Endothelial cell of umbilical vein (primary cell): ENCODE data around the gene SPTSSB. TPM values are rescaled to one million over a fixed set of nuclear protein-coding genes. Genes with fewer than 3 reads are reported as not detected.

Experiments
- BruUV-seq: library from RNA; stranded (reverse); fragments of 400-500 nt; replicated peaks from 2 replicates; lab custom pipeline; 2021; lab: Mats Ljungman, UMichigan
- CTCF ChIA-PET: fragments of 300-600, 350-600 bp; sonication (Branson Sonifier 250); formaldehyde crosslinking; loops from one replicate; lab custom pipeline; 2021; ENCODE audit warnings: antibody characterized with exemption, inconsistent platforms; lab: Charles Lee
- POLR2A ChIA-PET: fragments of 300-600, 350-600 bp; sonication (Branson Sonifier 250); formaldehyde crosslinking; loops from one replicate; lab custom pipeline; 2021; ENCODE audit warnings: antibody characterized with exemption, inconsistent platforms; lab: Charles Lee
- DNase-seq: peaks from one replicate; pipeline ENCODE4 v3.0.0-alpha.2; 2011; ENCODE audit warnings: low read depth, low spot score
- FAIRE-seq: peaks from 2 replicates; lab custom pipeline; 2011; peaks lifted over from hg19 to GRCh38; lab: Jason Lieb, UNC
- H2AFZ ChIP-seq: 2 replicates; pipeline ENCODE4 v1.6.0; 2012; ENCODE audit warnings: low read depth, low read length, control low read depth, inconsistent platforms
- H3K27ac ChIP-seq: 2 replicates; pipeline ENCODE4 v1.5.1; 2011; ENCODE audit warnings: low read depth, mild to moderate bottlenecking, control low read depth, low read length, moderate library complexity; ENCODE audit not compliant: insufficient read depth
- H3K27me3 ChIP-seq, 2 experiments: 2 replicates each; pipeline versions ENCODE4 v1.6.0 to v1.6.1; 2011; ENCODE audit warnings: low read length in 2 of 2, mixed read lengths in 1 of 2; ENCODE audit not compliant: control insufficient read depth in 2 of 2, insufficient read depth in 2 of 2
- H3K36me3 ChIP-seq, 2 experiments: 2 replicates in 1 of 2; 3 replicates in 1 of 2; pipeline ENCODE4 v1.5.1; 2011; ENCODE audit warnings: low read length in 2 of 2, mild to moderate bottlenecking in 1 of 2, moderate library complexity in 1 of 2; ENCODE audit not compliant: control insufficient read depth in 2 of 2, insufficient read depth in 2 of 2; ENCODE audit errors: extremely low read depth in 1 of 2
- H3K4me1 ChIP-seq: 3 replicates; pipeline ENCODE4 v1.5.1; 2011; ENCODE audit warnings: mild to moderate bottlenecking, low read length; ENCODE audit not compliant: control insufficient read depth, insufficient read depth; ENCODE audit errors: extremely low read depth
- H3K4me2 ChIP-seq: 2 replicates; pipeline ENCODE4 v1.6.1; 2011; ENCODE audit warnings: low read length, control low read depth, mixed read lengths; ENCODE audit not compliant: insufficient read depth
- H3K4me3 ChIP-seq, 3 experiments: fragments of 200-600 bp in 1 of 3; sonication (generic), shearing (Covaris generic) in 1 of 3; replicated peaks in 1 of 3; 2 replicates each; pipeline ENCODE4 v1.5.1; 2011 to 2016; ENCODE audit warnings: control low read depth in 3 of 3, low read length in 3 of 3, mild to moderate bottlenecking in 2 of 3, inconsistent platforms in 1 of 3, low read depth in 1 of 3, moderate library complexity in 1 of 3; ENCODE audit not compliant: insufficient read depth in 1 of 3
- H3K79me2 ChIP-seq: 2 replicates; pipeline ENCODE4 v1.6.0; 2012; ENCODE audit warnings: low read length, inconsistent platforms; ENCODE audit not compliant: control insufficient read depth, insufficient read depth
- H3K9ac ChIP-seq: replicated peaks from 2 replicates; pipeline ENCODE3; 2011; ENCODE audit warnings: low read length, control low read depth; ENCODE audit not compliant: insufficient read depth; ENCODE audit errors: extremely low read depth
- H3K9me1 ChIP-seq: replicated peaks from 3 replicates; pipeline ENCODE4 v1.6.0; 2011; ENCODE audit warnings: mild to moderate bottlenecking, low read length; ENCODE audit not compliant: control insufficient read depth, insufficient read depth; ENCODE audit errors: extremely low read depth
- H3K9me3 ChIP-seq: replicated peaks from 2 replicates; pipeline ENCODE4 v1.5.1; 2012; ENCODE audit warnings: low read length, inconsistent platforms; ENCODE audit not compliant: control insufficient read depth, insufficient read depth
- H4K20me1 ChIP-seq: replicated peaks from 2 replicates; pipeline ENCODE3; 2011; ENCODE audit warnings: mild to moderate bottlenecking, low read length; ENCODE audit not compliant: control insufficient read depth, insufficient read depth; ENCODE audit errors: extremely low read depth
- CTCF ChIP-seq, 2 donors: IDR thresholded peaks; 1 replicate in 1 of 2; 2 replicates in 1 of 2; pipeline ENCODE4 v1.5.1; 2011; ENCODE audit warnings: low read length in 2 of 2, mild to moderate bottlenecking in 2 of 2, moderate library complexity in 2 of 2, control low read depth in 1 of 2, inconsistent platforms in 1 of 2, low read depth in 1 of 2; ENCODE audit not compliant: insufficient read depth in 1 of 2; ENCODE audit errors: extremely low read depth in 1 of 2
- EZH2 ChIP-seq: IDR thresholded peaks from 2 replicates; pipeline ENCODE4 v1.6.1; 2012; ENCODE audit warnings: borderline replicate concordance, low read depth, mild to moderate bottlenecking, moderate library complexity, low read length, inconsistent platforms; ENCODE audit not compliant: severe bottlenecking
- FOS ChIP-seq: IDR thresholded peaks from 2 replicates; pipeline ENCODE4 v1.6.1; 2011; ENCODE audit warnings: mild to moderate bottlenecking, low read length, moderate library complexity, borderline replicate concordance; ENCODE audit not compliant: insufficient read depth
- GATA2 ChIP-seq: IDR thresholded peaks from 2 replicates; pipeline ENCODE4 v1.7.0; 2011; ENCODE audit warnings: low read depth, mild to moderate bottlenecking, moderate library complexity, mixed read lengths, low read length; ENCODE audit not compliant: insufficient read length, insufficient read depth
- JUN ChIP-seq: IDR thresholded peaks from 2 replicates; pipeline ENCODE4 v1.6.1; 2011; ENCODE audit warnings: borderline replicate concordance, low read depth; ENCODE audit not compliant: insufficient read length, insufficient read depth
- MYC ChIP-seq: IDR thresholded peaks from one replicate; pipeline ENCODE4 v1.6.1; 2011; ENCODE audit warnings: mild to moderate bottlenecking, low read depth, low read length
- POLR2A ChIP-seq: IDR thresholded peaks from 2 replicates; pipeline ENCODE4 v1.6.1; 2012; ENCODE audit warnings: low read depth, mild to moderate bottlenecking, control low read depth, low read length
- POLR2AphosphoS5 ChIP-seq: IDR thresholded peaks from 2 replicates; pipeline ENCODE4 v1.6.1; 2012; ENCODE audit warnings: low read depth, mild to moderate bottlenecking, control low read depth, low read length, moderate library complexity; ENCODE audit not compliant: insufficient read depth
- dilution Hi-C: fragments of 300-500 bp; cut with MboI; formaldehyde crosslinking; loops from one replicate; pipeline ENCODE4 v1.15.0; 2019; ENCODE audit warnings: low sequenced_read_pairs; ENCODE audit not compliant: extremely low pct_ligation_motif_present
- intact Hi-C: fragments of 100-400 bp; cut with micrococcal nuclease; formaldehyde crosslinking; loops from one replicate; pipeline ENCODE4 v1.10.0; 2022
- polyA plus RNA-seq, 4 experiments: library from polyadenylated mRNA; depleted of rRNA in 3 of 4; stranded (reverse) in 3 of 4; unstranded in 1 of 4; fragments of >200 nt; gene quantifications; 2 replicates each; pipeline versions ENCODE4 v1.2.1 to v1.2.3, GENCODE V29; 2011 to 2012; ENCODE audit warnings: missing spikeins in 1 of 4
- total RNA-seq: library from RNA; stranded (reverse); gene quantifications from 2 replicates; pipeline ENCODE4 v1.2.3, GENCODE V29; 2021
- TF ChIP-seq, protein P1 (sequence below): IDR thresholded peaks from 2 replicates; pipeline ENCODE4 v1.6.1; 2011; ENCODE audit not compliant: insufficient read depth, insufficient read length

SPTSSB gene
- total and polyA plus RNA-seq, 2 donors (not counting 3 experiments of a cell fraction or from before 2014, with no cell fraction given), result not detected

- Histone ChIP-seq H3K9me3 (no peaks in the 10 kb centered on the region), H3K36me3 (no peaks in the 10 kb centered on the region), H3K27me3 (peaks cover 30 to 39% of the 10 kb centered on the region in 2 experiments), H4K20me1 (no peaks in the 10 kb centered on the region), H3K9ac (no peak overlapping the region), H3K27ac (no peak overlapping the region), H3K4me1 (peaks cover 8% of the 10 kb centered on the region), H3K4me2 (peak overlapping the region; percentile 70), H2AFZ (peak overlapping the region; percentile 35), H3K9me1 (no peaks in the 10 kb centered on the region), H3K79me2 (no peaks in the 10 kb centered on the region), H3K4me3 (peak overlapping the region in 2 of 3 experiments; percentile 33 to 35)
- dilution Hi-C loops (no loop called here), intact Hi-C loops (loop anchor here (2.0 kb wide), 1 partner anchor 56 kb away; no protein-coding TSS in a partner anchor)
- ChIA-PET CTCF (interaction anchor here (1.3 to 2.4 kb wide), 8 partner anchors 10 to 68 kb away, joined by 3 to 11 read pairs (median 3); no protein-coding TSS in a partner anchor), POLR2A (no interaction called here)
- FAIRE-seq (no peak), DNase-seq (peak; percentile 27)
- TF ChIP-seq POLR2AphosphoS5, result no peak
- TF ChIP-seq, protein P1, sequence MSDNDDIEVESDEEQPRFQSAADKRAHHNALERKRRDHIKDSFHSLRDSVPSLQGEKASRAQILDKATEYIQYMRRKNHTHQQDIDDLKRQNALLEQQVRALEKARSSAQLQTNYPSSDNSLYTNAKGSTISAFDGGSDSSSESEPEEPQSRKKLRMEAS, result no peak
- no TSS peak for BruUV-seq
Measured at GRCh38 chr3:161372321-161373260, 1.3 kb upstream of the SPTSSB start.

DNA sequence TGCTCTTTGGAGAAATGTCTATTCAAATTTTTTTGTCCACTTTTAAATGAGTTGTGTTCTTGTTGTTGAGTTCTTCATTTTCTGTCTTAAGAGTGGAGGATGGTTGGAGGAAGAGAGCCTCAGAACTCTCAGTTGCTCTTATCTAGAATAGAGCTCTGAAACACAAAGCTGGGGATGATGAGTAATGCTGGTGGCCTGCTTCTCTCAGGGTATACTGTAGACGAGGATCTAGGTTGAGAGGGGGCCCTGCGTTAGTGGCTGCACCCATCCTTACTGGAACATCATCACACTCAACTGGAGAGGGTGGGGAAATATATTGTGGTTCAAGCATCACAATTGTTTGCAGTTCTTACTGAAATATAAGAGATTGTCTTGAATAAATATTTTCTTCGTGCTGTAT lies 1.8 kb downstream of the SPTSSB start:
- H4K20me1 ChIP-seq, result no peaks in the 10 kb centered on the region
- H3K4me1 ChIP-seq, result peaks cover 8% of the 10 kb centered on the region
- no peaks in the 10 kb centered on the region for H3K9me3 ChIP-seq
- intact Hi-C loops, result no loop called here
- DNase-seq (no peak), FAIRE-seq (no peak)
- H3K4me2 ChIP-seq, result no peak overlapping the region
- H3K27me3 ChIP-seq, result peaks cover 36 to 42% of the 10 kb centered on the region in 2 experiments
- H3K9ac ChIP-seq, result no peak overlapping the region
- no peak overlapping the region for H3K4me3 ChIP-seq
- H3K79me2 ChIP-seq, result no peaks in the 10 kb centered on the region
- POLR2A ChIA-PET, result no interaction called here
- H2AFZ ChIP-seq, result no peak overlapping the region
- TF ChIP-seq EZH2 (no peak), GATA2 (no peak), POLR2AphosphoS5 (no peak), MYC (no peak), JUN (no peak), POLR2A (no peak), CTCF (IDR thresholded peaks at IDR 0.05; ENCODE audit: extremely low read depth in 1 of 2, insufficient read depth in 1 of 2, low read depth in 1 of 2, low read length in 2 of 2) (no peak), FOS (no peak)
- TF ChIP-seq, protein P1, result no peak
- H3K9me1 ChIP-seq, result no peaks in the 10 kb centered on the region
- no peaks in the 10 kb centered on the region for H3K36me3 ChIP-seq
- no peak overlapping the region for H3K27ac ChIP-seq
- BruUV-seq, result no TSS peak
- dilution Hi-C loops, result no loop called here
- CTCF ChIA-PET, result no interaction called here
